OCI-LY1 (cell line): ENCODE results near the gene TCF21.

Experiments
- CTCF ChIP-seq: fragments of 200-600 bp; sonication (generic), shearing (Covaris generic); IDR thresholded peaks from 2 replicates; pipeline ENCODE4 v1.5.1; 2017; ENCODE audit warnings: mild to moderate bottlenecking, antibody characterized with exemption, low read length, moderate library complexity, mixed read lengths
- EZH2 ChIP-seq: fragments of 200-600 bp; sonication (generic), shearing (Covaris generic); IDR thresholded peaks from 2 replicates; pipeline ENCODE4 v1.8.0; 2017; ENCODE audit warnings: borderline replicate concordance, mixed run types, mild to moderate bottlenecking, antibody characterized with exemption, low read length, moderate library complexity, mixed read lengths

- TF ChIP-seq CTCF (no peak), EZH2 (no peak)
Measured at GRCh38 chr6:133891149-133891926, 2.4 kb downstream of the TCF21 start.
